HG03139 (cell line): ENCODE measurements around the gene PRRT2.

Source experiments
- ATAC-seq: cut with Tn5 transposase; IDR thresholded peaks from one replicate; pipeline ENCODE4 v1.9.1; 2021; ENCODE audit not compliant: unreplicated experiment

Gene PRRT2

DNA sequence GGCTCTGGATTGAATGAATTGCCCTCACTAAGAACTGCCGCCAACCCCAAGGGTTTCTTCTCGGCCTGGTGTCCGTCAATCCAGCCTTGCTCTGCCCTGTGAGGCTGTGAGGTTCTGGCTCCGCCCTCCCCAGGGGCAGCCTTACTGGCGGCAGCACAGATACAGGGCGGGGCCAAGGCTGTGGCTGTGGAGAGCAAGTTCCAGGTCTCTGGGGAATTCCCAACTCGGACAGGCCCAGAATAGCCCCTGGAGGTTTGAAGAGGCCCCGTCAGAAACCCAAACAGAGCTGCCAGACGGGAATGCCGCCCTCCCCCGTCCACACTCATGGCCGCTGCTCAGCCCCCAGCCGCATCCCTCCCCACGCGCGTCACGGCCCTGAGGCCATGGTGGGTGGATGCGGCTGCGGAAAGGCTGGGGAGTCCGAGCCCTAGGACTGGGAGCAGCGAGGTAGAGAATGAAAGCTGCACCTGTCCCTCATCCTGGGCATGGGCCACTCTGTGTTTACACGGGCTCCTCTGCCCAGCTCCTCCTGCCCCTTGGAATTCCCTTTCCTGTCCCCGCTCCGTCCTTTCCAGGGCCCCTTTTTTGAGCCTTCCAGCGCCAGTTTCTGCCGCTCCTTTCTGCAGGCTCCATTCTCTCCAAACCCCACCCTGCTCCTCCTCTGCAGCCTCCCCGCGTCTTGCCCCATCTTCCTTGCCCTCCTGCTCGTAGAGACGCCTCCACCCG is 660 bp upstream of the PRRT2 start:
- ATAC-seq, result no peak

DNA sequence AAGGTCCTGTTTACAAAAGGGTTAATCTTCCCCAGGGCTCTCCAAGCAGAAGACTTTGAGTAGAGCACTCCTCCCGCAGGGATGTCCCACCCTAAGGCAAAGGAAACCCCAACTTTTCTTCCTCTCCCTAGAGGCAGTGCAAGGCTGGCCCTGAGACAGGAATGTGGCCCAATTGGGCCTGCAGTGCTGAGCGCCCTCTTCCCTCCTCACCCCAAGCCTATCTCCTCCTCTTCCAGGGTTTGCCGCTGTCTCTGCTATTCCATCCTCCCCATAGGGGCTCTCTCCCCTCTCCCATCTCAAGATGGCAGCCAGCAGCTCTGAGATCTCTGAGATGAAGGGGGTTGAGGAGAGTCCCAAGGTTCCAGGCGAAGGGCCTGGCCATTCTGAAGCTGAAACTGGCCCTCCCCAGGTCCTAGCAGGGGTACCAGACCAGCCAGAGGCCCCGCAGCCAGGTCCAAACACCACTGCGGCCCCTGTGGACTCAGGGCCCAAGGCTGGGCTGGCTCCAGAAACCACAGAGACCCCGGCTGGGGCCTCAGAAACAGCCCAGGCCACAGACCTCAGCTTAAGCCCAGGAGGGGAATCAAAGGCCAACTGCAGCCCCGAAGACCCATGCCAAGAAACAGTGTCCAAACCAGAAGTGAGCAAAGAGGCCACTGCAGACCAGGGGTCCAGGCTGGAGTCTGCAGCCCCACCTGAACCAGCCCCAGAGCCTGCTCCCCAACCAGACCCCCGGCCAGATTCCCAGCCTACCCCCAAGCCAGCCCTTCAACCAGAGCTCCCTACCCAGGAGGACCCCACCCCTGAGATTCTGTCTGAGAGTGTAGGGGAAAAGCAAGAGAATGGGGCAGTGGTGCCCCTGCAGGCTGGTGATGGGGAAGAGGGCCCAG is 1.0 kb downstream of the PRRT2 start:
- ATAC-seq, result no peak

DNA sequence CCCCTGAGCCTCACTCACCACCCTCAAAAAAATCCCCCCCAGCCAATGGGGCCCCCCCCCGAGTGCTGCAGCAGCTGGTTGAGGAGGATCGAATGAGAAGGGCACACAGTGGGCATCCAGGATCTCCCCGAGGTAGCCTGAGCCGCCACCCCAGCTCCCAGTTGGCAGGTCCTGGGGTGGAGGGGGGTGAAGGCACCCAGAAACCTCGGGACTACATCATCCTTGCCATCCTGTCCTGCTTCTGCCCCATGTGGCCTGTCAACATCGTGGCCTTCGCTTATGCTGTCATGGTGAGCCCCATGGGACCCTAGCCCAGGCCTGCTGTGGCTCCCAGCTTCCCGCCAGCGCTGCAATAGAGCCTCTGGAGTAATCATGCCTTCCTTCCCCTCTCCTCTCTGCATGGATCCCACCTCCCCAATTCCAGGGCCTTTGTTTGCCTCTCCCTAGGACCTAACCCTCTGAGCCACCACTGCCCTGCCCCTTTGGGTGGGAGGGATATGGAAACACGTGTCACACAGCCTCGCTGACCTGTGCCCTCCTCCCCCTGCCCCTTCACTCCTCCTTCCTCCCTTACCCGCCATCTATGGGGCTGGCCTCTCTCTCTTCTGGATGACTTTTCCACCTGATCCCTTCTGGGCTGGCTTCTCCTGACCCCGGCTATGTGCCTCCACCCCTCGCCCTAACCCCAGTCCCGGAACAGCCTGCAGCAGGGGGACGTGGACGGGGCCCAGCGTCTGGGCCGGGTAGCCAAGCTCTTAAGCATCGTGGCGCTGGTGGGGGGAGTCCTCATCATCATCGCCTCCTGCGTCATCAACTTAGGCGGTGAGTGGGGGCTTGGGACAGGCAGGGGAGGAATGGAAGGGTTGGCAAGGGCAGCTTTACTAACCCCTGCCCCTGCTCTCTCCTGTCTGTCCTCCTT is 1.9 kb downstream of the PRRT2 start:
- ATAC-seq, result no peak

- no peak for ATAC-seq
These were observed 2.6 kb downstream of the PRRT2 start for GRCh38 chr16:29814592-29814991.

- ATAC-seq, result no peak
These were observed 3.2 kb downstream of the PRRT2 start for GRCh38 chr16:29815032-29815721.

DNA sequence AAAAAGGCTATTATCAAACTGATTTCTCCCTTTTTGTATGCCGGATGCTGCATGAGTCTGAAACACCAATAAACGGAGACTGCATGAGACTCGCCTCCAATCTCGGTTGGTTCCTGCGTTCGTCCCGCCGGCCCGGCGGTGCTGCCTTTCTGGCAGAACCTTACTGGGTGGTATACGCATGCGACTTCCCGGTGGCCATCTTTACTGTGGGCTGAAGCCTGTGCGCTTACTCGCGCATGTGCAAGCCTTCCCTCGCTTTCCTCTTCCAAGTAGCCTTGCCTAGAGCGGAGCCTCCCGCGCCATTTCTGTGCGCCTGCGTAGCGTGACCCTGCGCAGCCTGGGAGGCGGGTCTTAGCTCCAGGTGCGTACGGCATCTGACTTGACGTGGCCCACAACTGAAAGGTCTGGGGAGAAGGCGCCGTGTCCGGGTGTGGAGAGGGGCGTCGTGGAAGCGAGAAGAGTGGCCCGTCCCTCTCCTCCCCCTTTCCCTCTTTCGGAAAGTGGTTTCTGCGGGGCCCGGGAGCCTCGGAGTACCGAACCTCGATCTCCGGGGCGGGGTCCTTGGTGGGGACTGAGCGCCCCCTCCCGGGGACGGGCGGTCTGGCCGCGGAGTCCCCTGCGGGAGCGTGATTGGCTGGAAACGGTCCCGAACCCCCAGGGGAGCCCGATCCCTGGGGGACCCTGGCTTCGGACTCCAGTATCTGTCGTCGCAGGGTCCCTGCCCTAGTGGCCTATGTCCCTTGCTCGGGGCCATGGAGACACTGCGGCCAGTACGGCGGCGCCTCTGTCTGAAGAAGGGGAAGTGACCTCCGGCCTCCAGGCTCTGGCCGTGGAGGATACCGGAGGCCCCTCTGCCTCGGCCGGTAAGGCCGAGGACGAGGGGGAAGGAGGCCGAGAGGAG is 4.0 kb downstream of the PRRT2 start, which contains the start of gene PAGR1:
TSS of gene PAGR1 (plus strand) at position 360 of the 901 bp plus-strand sequence. CDS start at position 734, 374 bp downstream.
- peak; percentile 50 for ATAC-seq

- peak; percentile 8 for ATAC-seq
These were observed 4.9 kb downstream of the PRRT2 start for GRCh38 chr16:29816694-29817441.

DNA sequence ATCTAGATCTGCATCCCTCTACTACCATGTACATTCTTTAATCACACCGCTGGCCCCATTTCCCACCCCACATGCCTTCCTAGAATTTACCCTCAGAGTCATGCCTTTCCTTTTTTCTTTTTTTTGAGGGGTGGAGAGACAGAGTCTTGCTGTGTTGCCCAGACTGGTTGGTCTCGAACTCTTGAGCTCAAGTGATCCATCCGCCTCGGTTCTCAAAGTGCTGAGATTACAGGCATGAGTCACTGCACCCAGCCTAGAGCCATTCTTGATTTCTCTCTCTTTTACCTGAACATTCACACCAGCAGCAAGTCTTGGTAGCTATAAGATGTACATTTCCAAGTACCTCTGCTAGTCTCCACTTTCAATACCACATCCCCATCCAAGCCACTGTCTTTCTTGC is 6.1 kb downstream of the PRRT2 start:
- no peak for ATAC-seq

DNA sequence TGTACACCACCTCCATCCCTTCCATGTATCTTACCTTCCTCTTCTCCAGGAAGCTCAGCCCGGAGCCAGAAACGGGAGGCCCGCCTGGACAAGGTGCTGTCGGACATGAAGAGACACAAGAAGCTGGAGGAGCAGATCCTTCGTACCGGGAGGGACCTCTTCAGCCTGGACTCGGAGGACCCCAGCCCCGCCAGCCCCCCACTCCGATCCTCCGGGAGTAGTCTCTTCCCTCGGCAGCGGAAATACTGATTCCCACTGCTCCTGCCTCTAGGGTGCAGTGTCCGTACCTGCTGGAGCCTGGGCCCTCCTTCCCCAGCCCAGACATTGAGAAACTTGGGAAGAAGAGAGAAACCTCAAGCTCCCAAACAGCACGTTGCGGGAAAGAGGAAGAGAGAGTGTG is 7.5 kb downstream of the PRRT2 start:
- ATAC-seq, result no peak

- no peak for ATAC-seq
These were observed 8.3 kb downstream of the PRRT2 start, which contains the start of gene MVP for GRCh38 chr16:29820271-29820701. TSS of gene MVP (plus strand) at chr16:29820462. CDS start at chr16:29830550, 10,088 bp downstream.

GRCh38 chr16:29820730-29821642 is 9.0 kb downstream of the PRRT2 start:
- ATAC-seq, result peak; percentile 37

- ATAC-seq, result no peak
These were observed 9.7 kb downstream of the PRRT2 start for GRCh38 chr16:29821643-29822115.

- no peak for ATAC-seq
These were observed 12.7 kb downstream of the PRRT2 start for GRCh38 chr16:29824589-29825144.

DNA sequence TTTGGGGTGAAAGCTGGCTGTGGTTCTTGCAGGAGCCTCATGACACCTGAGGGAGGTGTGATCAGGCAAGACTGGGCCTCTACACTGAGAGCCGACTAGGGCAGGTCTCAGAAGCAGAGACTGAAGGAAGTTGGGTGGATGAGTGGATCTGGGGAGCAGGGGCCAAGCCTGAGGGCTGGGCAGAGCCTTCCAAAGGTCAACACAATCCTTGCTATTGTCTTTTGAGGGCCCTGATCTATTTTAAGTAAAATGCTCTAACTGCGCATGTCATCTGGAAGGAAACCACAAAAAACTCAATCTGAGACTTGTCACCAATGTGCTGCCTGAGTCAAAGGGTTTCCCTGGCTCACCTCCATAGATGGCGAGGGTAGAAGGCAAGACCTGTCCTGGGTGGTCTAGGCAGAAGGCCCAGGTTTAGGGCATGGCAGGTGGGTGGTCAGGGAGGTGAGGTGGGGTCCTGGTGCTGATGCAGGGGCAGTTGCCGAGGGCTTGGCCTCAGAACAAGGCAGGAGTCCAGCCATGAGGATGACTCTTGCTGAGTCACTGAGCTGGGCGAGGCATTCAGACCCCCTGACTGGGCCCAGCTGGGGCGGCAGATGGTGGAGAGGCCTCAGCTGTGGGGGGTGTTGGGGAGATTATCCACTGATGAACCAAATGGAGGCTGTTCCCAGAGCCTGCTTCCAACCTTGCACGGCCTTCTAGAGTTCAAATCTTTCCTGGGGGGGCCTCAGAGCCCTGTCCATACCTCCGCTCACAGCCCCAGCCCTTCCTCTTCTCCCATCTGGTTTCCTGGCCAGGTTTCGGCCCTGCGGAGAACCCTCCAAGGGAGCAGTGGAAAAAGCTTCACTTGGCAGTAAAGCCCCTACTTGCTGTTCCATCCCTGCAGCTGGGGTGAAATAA is 13.4 kb downstream of the PRRT2 start:
- no peak for ATAC-seq

DNA sequence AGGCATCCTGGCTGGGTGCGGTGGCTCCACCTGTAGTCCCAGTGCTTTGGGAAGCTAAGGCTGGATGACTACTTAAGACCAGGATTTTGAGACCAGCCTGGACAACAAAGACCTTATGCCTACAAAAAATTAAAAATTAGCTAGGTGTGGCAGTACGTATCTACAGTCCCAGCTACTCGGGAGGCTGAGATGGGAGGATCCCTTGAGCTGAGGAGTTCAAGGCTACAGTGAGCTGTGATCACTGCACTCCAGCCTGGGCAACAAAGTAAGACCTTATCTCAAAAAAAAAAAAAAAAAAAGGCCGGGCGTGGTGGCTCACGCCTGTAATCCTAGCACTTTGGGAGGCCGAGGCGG is 14.3 kb downstream of the PRRT2 start:
- ATAC-seq, result no peak

DNA sequence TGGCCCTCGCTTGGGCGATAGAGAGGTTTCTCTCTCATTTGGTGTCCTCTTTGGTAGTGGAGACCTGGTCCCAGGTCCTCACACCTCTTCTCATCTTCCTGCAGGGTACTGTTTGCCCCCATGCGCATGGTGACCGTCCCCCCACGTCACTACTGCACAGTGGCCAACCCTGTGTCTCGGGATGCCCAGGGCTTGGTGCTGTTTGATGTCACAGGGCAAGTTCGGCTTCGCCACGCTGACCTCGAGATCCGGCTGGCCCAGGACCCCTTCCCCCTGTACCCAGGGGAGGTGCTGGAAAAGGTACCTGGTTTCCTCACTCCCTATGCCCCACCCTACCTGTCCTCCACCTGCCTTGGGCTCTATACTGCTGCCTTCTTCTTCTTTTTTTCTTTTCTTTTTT is 18.8 kb downstream of the PRRT2 start:
- no peak for ATAC-seq
